ENCODE data around the gene CTDSPL. TPM values are rescaled to one million over a fixed set of nuclear protein-coding genes. Genes with fewer than 3 reads are reported as not detected.

CTDSPL gene
- total and polyA plus RNA-seq, 2 of the 8 experiments (the other 6 are each of a cell fraction or from before 2014, with no cell fraction given): 20.3 to 42.2 TPM

- TF ChIP-seq CHD7 (IDR thresholded peaks at IDR 0.05; ENCODE audit: insufficient replicate concordance, low read length): no peak
- TF ChIP-seq ATF2 (IDR thresholded peaks at IDR 0.05; ENCODE audit: low read length): no peak
- no peak for TF ChIP-seq RXRA (IDR thresholded peaks at IDR 0.05; ENCODE audit: insufficient read depth, low read depth, low read length)
- no peak for TF ChIP-seq SP4 (IDR thresholded peaks at IDR 0.05; ENCODE audit: low read length)
- TF ChIP-seq GTF2F1 (IDR thresholded peaks at IDR 0.05; ENCODE audit: borderline replicate concordance, low read depth, low read length): no peak
- TF ChIP-seq POLR2A (IDR thresholded peaks at IDR 0.05; ENCODE audit: control extremely low read depth in 1 of 2, low read depth in 2 of 2, low read length in 2 of 2): no peak
- TF ChIP-seq CEBPB (IDR thresholded peaks at IDR 0.05; ENCODE audit: low read depth, low read length): no peak
- TF ChIP-seq YY1 (IDR thresholded peaks at IDR 0.05; ENCODE audit: low read depth, low read length): no peak
- no peak for TF ChIP-seq TAF1 (IDR thresholded peaks at IDR 0.05; ENCODE audit: low read depth, low read length)
- no peak for TF ChIP-seq CREB1 (IDR thresholded peaks at IDR 0.05)
- TF ChIP-seq TCF12 (IDR thresholded peaks at IDR 0.05; ENCODE audit: low read depth, low read length): no peak
- TF ChIP-seq KDM5A (IDR thresholded peaks at IDR 0.05; ENCODE audit: low read length): no peak
These were observed 38.5 kb upstream of the CTDSPL start (continued) for GRCh38 chr3:37823189-37823588.
